WI38 (cell line): ENCODE results near the gene RTN4RL1.

ENCODE experiments used
- H3K4me3 ChIP-seq: 2 replicates; pipeline ENCODE4 v1.5.1; 2011; ENCODE audit warnings: low read depth, mild to moderate bottlenecking, control low read depth, low read length
- CTCF ChIP-seq: IDR thresholded peaks from 2 replicates; pipeline ENCODE4 v1.5.1; 2012; ENCODE audit warnings: low read depth, mild to moderate bottlenecking, control low read depth, low read length

Gene RTN4RL1

GRCh38 chr17:2041561-2042389 is 16.6 kb upstream of the RTN4RL1 start, which contains the start of gene OVCA2:
TSS of gene OVCA2 (plus strand) at chr17:2042022. CDS start at chr17:2042048, 26 bp downstream.
- H3K4me3 ChIP-seq, result peak within 1 kb of the TSS; percentile 68
- peak; percentile 42 for TF ChIP-seq CTCF

DNA sequence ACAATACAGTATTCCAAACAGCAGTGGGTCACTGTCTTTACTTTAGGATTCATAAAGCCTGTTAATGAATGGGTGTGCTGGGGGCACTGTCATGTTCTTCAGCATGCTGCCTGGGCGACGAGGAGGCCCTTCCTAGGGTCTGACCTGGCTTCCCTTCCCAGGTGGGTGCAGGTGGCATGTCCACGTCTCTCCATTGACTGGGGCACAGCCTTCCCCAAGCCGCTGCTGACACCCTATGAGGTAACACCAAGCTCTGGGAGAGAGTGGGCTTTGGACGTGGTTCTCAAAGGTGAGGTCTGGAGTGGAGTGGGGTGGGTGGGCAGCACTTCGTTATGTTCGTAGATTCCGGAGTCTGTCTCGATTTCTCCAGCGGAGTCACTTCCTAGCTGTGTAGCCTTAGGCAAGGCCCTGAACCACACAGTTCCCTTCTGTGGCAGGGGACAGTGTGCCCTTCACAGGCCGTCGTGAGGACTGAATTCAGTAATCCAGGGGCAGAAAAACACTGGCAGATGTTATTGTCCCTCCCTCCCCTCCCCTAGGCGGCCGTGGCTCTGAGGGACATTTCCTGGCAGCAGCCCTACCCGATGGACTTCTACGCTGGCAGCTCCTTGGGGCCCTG is 15.9 kb upstream of the RTN4RL1 start:
- peak overlapping the region; percentile 68 for H3K4me3 ChIP-seq
- TF ChIP-seq CTCF, result no peak

GRCh38 chr17:2040219-2040827 is 15.2 kb upstream of the RTN4RL1 start:
- no peak for TF ChIP-seq CTCF
- no peak overlapping the region for H3K4me3 ChIP-seq

GRCh38 chr17:2037155-2037554 is 12.0 kb upstream of the RTN4RL1 start:
- TF ChIP-seq CTCF, result no peak
- no peak overlapping the region for H3K4me3 ChIP-seq

- TF ChIP-seq CTCF, result no peak
- H3K4me3 ChIP-seq, result no peak overlapping the region
These were observed 10.7 kb upstream of the RTN4RL1 start for GRCh38 chr17:2035541-2036488.

GRCh38 chr17:2034806-2035540 is 9.8 kb upstream of the RTN4RL1 start:
- H3K4me3 ChIP-seq, result no peak overlapping the region
- TF ChIP-seq CTCF, result no peak
